IMR-90 (cell line): ENCODE results near the gene KRT80. TPM values are rescaled to one million over a fixed set of nuclear protein-coding genes. Genes with fewer than 3 reads are reported as not detected.

Source experiments
- NFE2L2 ChIP-seq: fragments of 150-350 bp; IDR thresholded peaks from 2 replicates; pipeline ENCODE4 v1.6.1; 2016; ENCODE audit warnings: low read depth, mild to moderate bottlenecking, low read length
- POLR2A ChIP-seq: IDR thresholded peaks from 2 replicates; pipeline ENCODE4 v1.6.1; 2012; ENCODE audit warnings: mild to moderate bottlenecking, low read depth, low read length
- USF2 ChIP-seq: fragments of 150-350 bp; IDR thresholded peaks from 2 replicates; pipeline ENCODE4 v1.6.1; 2017; ENCODE audit warnings: mild to moderate bottlenecking, antibody characterized with exemption, low read length, low read depth
- polyA plus RNA-seq, 3 experiments: library from polyadenylated mRNA; depleted of rRNA; stranded (reverse); fragments of >200 nt; gene quantifications; 2 replicates each; pipeline ENCODE4 v1.2.3, GENCODE V29; 2012; ENCODE audit warnings: low replicate concordance in 1 of 3
- total RNA-seq: library from RNA; depleted of rRNA; stranded (reverse); fragments of >200 nt; gene quantifications from 2 replicates; pipeline ENCODE4 v1.2.3, GENCODE V29; 2012

The KRT80 gene
- total and polyA plus RNA-seq, 2 of the 4 experiments (the other 2 are of a cell fraction): 0.54 to 3.4 TPM

GRCh38 chr12:52231305-52232202, 39.7 kb upstream of the KRT80 start (continued):
- TF ChIP-seq USF2 (no peak), POLR2A (no peak), NFE2L2 (no peak)
